NCI-H774 (cell line): ENCODE measurements around the gene WFDC5.

Source experiments
- DNase-seq: peaks from one replicate; lab custom pipeline; 2025; lab: John Stamatoyannopoulos, UW

The WFDC5 gene

DNA sequence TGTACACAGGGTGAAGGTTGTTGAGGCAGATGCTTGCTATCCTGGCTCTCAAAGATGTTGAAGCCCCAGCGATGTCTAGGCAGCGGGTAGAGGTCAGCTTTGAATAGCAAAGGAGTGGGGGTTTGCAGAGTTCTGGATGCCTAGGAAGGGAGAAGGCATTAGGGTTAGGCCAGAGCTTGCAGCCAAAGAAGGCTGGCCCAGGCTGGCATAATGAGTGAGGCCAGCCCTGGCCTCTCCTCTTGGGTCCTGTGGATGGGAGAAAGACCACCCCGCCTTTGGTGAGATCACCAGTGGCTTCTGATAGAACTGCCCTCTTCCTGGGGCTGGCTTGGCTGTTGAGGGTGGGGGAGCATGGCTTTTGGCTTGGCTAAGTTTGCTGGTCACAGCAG lies 406 bp upstream of the WFDC5 start:
- no peak for DNase-seq

GRCh38 chr20:45113865-45114264 lies 1.1 kb downstream of the WFDC5 start:
- no peak for DNase-seq

DNA sequence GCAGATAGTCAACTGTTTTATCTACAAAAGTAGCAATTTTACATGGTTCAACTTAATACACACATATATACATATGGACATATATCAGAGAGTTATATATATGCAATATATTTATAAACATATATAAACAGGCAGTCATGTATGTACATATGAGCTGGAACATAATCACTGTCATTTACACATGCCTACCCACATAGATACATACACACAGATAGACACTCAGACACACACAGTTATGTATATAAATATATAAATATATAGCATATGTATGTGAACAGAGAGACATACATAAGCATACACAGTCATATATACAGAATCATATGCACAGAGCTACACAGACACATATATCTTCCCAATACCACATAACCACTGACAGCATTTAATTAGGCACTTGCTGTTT lies 2.2 kb downstream of the WFDC5 start:
- DNase-seq = no peak

DNA sequence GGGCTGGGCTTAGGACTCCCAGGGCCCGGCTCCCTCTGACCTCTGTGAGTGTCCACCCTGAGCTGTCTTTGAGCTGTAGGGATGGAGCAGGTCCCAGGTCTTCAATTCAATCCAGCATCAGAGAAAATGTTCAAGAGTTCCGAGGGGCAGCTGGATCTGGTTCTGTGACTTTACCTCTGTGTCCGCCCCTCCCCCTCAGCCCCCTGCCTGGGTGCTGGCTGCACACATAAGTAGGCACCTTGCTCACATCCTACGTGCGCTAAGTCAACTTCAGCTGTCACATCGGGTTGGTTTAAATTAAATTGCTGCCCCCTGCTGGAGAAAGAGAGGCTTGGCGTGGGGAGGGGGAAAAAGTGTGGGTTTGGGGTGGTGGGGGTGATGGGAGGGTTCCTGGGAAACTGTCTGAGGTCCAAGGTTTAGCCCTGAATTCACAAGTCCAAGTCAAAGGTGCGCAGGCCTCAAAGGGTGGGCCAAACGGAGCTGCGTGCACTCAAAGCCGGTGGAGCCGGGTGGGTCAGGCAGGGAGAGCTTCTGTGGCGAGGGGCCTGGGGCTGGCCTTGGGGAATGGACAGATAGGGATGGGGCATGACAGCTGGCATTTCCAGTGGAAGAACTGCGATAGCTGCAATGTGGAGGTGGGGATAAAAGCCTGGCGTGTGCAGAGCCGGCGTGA lies 3.0 kb downstream of the WFDC5 start:
- no peak for DNase-seq

- no peak for DNase-seq
These were observed 3.7 kb downstream of the WFDC5 start for GRCh38 chr20:45111285-45111684.

GRCh38 chr20:45110301-45110700 lies 4.7 kb downstream of the WFDC5 start:
- no peak for DNase-seq

- DNase-seq = no peak
These were observed 5.3 kb downstream of the WFDC5 start for GRCh38 chr20:45109634-45110033.

DNA sequence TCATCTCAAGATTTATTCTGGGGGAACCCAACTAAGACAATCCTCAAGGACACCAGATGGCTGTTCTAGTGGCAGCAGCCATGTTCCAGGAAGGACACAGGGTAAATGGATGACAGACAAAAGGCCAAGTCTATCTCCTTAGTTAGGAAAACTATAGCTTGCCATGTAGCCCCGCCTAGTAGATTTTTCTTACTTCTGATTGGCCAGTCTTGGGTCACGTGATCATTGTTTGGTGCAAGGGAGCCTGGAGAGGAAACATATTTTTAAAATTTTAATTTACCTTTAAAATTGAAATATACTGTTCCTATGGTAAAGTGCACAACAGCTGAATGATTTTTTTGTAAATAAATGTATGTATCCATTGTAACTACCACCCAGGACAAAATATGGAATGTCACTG lies 9.7 kb downstream of the WFDC5 start:
- DNase-seq = no peak

DNA sequence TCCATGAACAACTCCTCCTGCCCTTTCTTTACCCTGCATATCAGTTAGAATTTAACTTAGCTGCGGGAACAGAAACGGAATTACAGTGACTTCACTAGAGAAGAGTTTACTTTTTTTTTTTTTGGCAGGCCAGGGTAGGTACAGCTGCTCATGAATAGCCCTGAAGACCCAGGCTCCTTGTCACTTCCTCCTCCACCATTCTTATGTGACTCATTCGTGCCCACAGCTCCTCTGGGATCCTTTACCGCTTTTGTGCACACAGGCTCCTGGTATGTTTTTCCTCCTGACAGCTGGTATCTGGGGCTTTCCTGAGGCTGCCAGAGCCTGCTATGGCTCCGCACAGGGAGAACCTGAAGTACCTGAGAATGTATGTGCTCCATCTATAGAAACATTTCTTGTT lies 10.2 kb downstream of the WFDC5 start:
- DNase-seq = no peak

GRCh38 chr20:45103072-45103471 lies 11.9 kb downstream of the WFDC5 start:
- no peak for DNase-seq

DNA sequence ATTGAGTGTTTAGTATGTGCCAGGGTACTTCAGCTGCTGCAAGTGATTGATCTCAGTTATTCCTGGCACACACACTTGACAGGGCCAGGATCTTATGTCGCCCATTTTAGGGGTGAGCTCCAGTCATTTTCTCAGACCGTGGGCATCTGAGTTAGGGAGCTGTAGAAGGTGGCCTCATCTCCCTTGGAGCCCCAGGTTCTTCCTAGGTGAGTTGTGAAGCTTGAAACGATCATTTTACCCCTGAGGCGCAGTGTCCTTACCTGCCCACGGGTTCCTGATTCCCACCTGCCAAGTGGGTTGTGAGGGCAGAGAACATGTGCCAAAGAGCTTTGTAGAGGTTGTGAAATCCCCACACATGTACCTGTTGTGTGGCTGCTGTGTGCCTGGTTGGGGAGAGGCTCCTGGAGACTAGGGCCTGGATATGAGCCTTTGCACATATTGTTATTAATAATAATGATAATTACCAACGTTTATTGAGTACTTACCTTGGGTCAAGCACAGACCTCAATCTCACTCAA lies 13.6 kb downstream of the WFDC5 start:
- DNase-seq = no peak

- no peak for DNase-seq
These were observed 14.3 kb downstream of the WFDC5 start, which contains the start of gene KCNS1 for GRCh38 chr20:45100563-45101245. Gene KCNS1, minus strand, starts transcription at chr20:45101127. Its CDS starts 1,891 bp downstream, at chr20:45099236.

- no peak for DNase-seq
These were observed 16.7 kb downstream of the WFDC5 start for GRCh38 chr20:45098103-45098773.

- no peak for DNase-seq
These were observed 17.4 kb downstream of the WFDC5 start for GRCh38 chr20:45097485-45098102.

GRCh38 chr20:45096781-45097180 lies 18.2 kb downstream of the WFDC5 start:
- no peak for DNase-seq

DNA sequence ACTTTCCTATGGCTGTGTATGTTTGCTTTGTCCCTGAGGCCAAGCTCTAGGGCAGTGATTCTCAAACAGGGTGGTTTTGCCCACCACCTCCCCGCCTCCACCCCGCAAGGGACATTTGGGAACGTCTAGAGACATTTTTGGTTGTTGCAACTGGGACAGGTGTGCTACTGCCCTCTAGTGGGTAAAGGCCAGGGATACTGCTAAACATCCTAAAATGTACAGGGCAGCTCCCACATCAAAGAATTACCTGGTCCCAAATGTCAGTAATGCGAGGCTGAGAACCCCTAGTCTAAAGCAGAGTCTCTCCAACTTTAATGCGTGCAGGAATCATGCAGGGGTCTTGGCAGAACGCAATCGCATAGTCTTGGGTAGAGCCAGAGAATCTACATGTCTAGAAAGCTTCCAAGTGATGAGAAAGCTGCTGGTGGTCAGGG lies 19.2 kb downstream of the WFDC5 start:
- no peak for DNase-seq

GRCh38 chr20:45094864-45095574 lies 20.0 kb downstream of the WFDC5 start:
- DNase-seq = no peak

GRCh38 chr20:45094201-45094600 lies 20.8 kb downstream of the WFDC5 start:
- no peak for DNase-seq

DNA sequence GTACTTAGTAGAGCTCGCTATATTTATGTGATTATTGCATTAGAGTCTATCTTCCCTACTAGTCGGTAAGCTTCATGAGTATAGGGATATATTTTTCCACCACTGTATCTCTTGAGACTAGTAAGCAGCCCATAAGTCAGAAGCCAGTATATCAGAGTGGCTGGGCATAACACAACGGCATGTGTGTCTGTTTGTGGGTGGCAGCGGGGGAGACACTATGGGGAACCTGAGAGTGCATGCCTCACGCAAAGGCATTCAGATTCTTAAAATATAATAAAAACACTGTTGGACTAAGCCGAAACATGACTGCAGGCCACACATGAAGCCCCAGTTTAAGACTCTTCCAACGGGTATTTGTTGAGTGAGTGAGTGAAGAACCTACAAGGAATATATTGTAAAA lies 22.1 kb downstream of the WFDC5 start:
- DNase-seq = no peak

DNA sequence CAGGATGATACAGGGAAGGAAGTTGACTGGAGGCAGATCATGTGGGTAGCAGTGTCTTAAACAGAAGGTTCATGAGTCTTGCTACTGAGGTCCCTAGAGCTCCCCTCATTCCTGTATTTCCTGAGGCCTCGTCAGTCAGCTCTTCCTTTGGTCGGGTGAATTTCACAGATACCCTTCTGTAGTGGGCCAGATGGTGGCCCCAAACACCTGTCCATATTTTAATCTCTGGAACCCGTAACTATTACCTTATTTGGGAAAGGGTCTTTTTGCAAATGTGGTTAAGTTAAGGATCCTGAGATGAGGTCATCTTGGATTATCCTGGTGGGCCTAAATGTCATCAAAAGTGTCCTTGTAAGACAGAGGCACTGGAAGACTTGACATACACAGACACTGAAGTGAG lies 23.6 kb downstream of the WFDC5 start:
- DNase-seq = no peak

GRCh38 chr20:45090481-45090880 lies 24.5 kb downstream of the WFDC5 start:
- no peak for DNase-seq

DNA sequence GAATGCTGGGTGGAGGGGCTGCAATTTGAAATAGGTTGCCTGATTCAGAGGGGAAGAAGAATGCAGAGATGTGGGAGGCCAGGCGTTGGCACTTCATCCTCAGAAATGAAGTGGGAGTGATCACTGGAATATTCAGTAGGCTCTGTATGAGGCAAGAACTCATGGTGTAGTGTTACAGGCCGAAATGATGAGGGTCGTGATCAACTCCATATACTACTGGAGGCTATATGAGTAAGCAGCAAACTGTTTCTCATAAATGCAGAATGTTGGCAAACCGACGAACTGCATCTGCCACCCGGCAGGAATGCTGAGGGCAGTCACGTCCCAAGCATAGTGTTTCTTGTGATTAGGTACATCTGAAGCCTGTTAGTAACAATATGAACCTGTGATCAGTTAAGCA lies 26.7 kb downstream of the WFDC5 start:
- no peak for DNase-seq
